Measurements from ENCODE around the gene GALNT1.

The GALNT1 gene

GRCh38 chr18:35619941-35620340 lies 38.4 kb downstream of the GALNT1 start:
- DNase-seq, result no peak

DNA sequence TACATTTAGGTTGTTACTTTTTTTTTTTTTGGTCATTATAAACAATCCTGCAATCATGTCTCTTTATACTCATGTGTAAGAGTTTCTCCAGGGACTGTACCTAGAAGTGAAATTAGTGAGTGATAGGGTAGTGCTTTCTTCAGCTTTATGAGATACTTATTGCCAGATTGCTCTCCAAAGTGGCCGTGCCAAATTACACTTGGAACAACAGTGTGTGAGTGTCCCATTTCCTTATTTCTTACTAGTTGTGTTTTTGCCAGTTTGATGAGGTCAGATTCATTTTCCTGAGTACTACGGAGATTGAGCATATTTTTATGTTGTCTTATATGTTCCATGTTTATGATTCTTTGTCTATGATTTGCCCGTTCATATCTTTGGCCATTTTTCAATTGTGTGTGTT lies 39.2 kb downstream of the GALNT1 start:
- DNase-seq, result no peak

DNA sequence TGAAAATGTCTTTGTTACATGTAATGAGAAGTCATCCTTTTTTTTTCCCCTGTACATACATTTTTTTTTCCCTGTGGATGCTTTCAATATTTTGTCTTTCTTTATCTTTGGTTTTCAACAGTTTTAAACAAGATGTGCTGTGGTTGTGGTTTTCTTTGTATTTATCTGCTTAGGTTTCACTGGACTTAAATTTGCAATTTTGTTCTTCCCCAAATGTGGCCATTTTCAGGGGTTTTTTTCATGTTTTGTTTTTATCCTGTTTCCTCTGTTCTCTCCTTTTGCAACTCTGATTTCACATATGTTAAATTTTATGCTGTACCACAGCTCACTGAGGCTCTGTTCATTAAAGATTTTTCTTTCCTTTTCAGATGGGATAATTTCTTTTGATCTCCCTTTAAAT lies 41.7 kb downstream of the GALNT1 start:
- no peak for DNase-seq

DNA sequence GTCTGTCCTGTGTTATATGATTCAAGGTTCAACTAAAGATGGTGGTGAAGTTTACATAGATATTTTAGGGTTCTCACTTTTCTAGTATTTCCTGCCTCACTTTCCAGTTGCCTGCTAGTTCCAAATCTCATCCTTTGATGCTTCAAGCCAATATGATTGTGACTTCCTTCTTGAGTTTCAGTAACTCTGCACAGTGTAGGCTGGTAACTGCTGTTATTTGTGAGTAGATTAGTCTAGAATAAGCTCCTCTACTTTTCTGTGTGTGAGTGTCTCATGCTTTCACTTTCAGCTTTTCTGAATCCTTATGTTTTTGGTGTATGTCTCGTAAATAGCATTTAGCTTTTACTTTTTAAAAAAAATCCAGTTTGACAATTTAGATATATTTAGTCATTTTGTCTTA lies 42.6 kb downstream of the GALNT1 start:
- no peak for DNase-seq

DNA sequence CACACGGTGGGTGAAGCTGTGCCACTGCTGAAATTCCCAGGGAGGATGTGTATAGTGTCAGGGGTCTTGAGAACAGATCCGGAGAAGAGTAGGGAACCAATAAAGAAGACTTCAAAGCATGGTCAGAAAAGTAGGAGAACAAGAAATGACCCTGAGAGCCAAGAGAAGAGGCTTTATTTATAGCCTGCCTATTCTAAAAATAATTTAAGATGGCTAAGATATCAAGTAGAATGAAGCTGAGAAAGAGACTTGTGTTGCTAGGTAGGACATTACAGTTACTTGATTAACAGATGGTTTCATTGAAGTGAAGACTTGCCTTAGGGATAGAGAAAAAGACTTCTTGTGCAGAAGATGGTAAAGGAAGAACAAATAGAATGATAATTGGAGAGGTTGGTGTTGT lies 43.7 kb downstream of the GALNT1 start:
- no peak for DNase-seq

DNA sequence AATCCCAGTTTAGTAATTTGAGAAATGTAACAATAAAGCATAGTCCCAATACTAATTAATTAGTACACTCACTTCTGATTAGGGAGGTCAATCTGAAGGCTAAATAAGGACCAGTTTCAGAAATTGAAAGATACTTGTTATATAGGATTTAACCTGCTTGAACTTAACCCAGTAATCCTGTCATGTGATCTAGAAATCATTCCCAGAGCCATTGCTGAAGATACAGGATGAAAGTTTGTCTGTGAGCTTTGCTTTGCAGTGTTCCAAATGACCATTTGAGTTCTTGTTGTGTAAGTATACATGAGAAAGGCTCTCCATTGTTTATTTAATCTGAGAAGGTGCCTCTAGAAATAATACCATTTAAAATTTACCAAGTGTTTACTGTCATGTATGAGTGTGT lies 52.2 kb downstream of the GALNT1 start:
- DNase-seq, result no peak

GRCh38 chr18:35634323-35634722 lies 52.8 kb downstream of the GALNT1 start:
- no peak for DNase-seq

GRCh38 chr18:35635170-35635569 lies 53.6 kb downstream of the GALNT1 start:
- no peak for DNase-seq

DNA sequence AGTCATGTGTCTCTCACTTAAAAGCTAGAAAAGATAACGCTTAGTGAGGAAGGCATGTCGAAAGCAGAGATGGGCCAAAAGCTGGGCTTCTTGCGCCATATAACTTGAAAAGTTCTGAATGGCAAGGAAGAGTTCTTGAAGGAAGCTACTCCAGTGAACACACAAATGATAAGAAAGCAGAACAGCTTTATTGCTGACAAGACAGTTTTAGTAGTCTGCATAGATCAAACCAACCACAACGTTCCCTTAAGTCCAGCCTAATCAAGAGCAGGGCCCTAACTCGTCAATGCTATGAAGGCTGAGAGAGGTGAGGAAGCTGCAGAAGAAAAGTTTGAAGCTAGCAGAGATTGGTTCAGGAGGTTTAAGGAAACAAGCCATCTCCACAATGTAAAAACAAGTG lies 55.7 kb downstream of the GALNT1 start:
- no peak for DNase-seq

- DNase-seq, result no peak
Measured at GRCh38 chr18:35639296-35639695, 57.8 kb downstream of the GALNT1 start.

GRCh38 chr18:35641467-35641866 lies 59.9 kb downstream of the GALNT1 start:
- DNase-seq, result no peak

DNA sequence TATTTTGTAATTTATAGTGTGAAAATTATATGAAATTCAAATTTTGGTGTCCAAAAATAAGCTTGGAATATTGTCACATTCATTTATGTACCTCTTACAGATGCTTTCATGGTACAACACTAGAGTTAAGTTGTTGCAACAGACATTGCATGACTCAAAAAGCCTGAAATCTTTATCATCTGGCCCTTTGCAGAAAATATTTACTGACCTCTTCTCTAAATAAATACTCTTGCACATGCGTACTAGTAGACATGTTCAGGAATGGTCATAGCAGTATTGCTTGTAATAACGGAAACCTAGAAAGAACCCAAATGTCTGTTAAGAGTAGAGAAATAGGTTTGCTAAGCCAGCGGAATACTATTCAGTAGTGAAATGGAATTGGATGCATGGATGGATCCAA lies 60.4 kb downstream of the GALNT1 start:
- DNase-seq, result no peak

DNA sequence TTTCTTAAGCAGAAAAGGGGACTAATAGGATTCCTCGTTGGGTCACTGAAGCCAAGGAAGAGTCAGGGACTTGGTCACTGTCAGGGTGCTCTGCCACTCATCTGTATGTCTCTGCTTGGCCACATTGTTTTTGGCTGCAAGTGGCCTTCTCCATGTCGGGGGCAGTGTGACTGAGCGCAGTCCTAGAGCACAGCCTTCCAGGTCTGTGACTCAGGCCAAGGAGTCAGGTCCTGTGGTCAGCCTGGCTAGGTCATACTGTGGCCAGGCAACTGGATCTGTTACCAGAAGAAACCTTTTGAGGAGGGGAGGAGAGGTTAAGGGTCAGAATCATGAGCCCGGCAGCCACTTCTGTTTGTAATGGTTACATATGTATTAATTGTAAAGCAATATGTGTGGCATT lies 61.3 kb downstream of the GALNT1 start:
- no peak for DNase-seq

GRCh38 chr18:35646449-35646848 lies 64.9 kb downstream of the GALNT1 start:
- no peak for DNase-seq

DNA sequence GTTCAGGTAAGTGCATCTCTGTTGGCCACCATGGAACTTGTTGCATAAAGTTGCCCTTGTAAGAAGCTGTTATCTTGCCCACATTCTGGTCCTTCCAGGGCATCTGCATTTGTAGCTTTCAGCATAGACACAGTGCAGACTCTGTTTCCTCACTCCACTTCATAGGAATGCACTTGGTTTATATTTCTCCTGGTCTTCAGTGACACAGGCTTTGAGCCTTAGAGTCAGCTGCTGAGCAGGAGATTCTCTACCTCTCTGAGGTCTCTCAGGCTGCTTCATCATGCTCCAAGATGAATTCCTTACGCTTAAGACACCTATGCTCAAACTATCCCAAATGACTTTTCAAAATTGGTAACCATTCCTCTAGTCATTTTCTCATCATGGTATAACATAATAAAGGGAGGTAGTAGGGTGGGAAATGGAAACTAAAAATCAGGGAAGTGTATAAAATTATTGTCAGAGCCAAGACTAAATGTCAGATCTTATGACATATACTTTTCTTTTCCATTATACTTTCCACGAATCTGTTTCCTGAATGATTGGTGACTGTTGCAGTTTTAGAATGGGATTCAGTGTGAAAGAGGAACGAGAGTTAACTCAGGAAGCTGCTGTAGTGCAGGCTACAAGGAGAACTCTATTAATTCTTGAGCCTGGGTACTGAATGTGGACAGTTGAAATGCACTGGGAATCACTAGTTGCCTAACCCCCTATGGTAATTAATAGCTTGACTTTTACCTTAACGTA lies 72.0 kb downstream of the GALNT1 start:
- no peak for DNase-seq

DNA sequence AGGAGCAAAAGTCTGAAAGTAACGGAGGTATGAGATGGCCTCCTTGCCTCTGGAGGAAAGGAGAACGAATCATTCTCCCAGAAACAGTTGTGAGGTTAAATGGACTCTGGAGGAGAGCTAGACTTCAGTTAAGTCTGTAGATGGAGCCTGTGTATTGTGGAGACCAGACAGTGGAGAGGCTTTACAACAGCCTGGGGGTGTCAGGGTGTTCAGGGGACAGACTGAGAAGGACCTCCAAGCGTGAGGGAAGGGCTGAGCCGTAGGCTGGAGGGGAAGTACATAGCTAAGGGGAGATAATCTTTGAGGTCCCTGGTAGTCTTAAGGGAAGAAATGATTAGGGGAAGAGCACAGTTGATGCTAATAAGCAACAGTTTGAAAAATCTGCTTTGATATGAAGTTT lies 76.6 kb downstream of the GALNT1 start:
- DNase-seq, result no peak

GRCh38 chr18:35661483-35662146 lies 80.1 kb downstream of the GALNT1 start:
- DNase-seq, result peak; percentile 36

DNA sequence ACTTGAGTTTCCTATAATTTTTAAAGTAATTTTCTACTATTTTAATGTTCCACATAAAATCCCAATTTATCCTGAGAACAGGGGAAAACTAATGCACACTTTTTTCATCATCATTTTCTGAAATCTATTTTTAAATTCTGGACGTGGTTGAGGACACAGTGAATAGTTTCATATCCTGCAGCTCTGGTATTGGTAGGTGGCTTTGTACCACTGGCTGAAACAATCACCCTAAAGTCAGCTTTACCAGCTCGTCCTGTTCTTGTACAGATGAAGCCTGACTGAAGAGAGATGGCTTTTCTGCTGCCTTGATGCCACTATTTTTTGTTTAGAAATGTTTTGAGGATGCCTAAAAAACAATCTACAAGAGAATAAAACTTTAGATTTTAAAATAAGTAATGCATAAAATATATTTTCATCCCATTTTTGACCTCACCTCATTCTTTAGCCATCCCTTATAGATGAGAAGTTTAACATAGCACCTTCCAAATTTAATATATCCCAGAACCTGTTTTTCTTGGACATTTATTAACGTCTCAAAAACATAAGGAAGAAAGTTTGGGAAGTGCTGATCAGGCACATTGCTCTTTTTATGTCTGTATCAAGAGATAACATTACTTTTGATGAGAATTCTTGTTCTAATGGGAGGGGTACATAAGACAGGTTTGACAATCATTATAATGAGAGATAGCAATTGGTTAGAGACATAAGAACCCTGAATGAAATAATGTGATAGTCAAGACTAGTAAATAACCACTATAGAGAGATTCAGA lies 80.9 kb downstream of the GALNT1 start:
- DNase-seq, result no peak

GRCh38 chr18:35671966-35672603 lies 90.5 kb downstream of the GALNT1 start:
- no peak for DNase-seq

- DNase-seq, result no peak
Measured at GRCh38 chr18:35672897-35673296, 91.4 kb downstream of the GALNT1 start.

DNA sequence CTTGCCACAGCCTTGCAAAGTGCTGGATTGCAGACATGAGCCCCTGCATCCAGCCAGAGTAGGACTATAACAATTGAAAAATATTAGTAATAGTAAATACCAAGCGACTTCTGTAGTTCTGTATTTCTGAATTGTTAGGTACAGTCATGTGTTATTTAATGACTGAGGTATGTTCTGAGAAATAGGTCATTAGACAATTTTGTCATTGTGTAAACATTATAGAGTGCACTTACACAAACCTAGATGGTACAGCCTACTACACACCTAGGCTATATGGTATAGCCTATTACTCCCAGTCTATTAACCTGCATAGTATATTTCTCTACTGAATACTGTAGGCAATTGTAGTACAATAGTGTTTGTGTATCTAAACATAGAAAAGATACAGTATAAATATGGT lies 92.1 kb downstream of the GALNT1 start:
- DNase-seq, result no peak

DNA sequence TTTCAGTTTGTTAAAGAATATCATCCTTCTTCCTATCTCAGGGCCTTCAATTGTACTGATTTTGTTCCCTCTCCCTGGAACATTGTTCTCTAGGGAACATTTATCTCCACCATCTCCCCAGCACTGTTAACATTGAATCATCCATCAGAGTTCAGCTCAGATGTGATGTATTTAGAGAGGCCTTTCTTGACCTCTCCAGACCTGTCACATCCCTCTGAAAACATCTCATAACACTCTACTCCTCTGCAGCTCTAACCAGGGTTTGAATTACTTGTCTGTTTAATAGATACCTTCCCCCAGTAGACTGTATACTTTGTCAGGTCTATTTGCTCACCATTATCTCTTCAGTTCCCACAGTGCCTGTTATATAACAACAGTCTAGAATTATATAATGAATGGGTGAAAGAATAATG lies 98.6 kb downstream of the GALNT1 start:
- peak; percentile 82 for DNase-seq

DNA sequence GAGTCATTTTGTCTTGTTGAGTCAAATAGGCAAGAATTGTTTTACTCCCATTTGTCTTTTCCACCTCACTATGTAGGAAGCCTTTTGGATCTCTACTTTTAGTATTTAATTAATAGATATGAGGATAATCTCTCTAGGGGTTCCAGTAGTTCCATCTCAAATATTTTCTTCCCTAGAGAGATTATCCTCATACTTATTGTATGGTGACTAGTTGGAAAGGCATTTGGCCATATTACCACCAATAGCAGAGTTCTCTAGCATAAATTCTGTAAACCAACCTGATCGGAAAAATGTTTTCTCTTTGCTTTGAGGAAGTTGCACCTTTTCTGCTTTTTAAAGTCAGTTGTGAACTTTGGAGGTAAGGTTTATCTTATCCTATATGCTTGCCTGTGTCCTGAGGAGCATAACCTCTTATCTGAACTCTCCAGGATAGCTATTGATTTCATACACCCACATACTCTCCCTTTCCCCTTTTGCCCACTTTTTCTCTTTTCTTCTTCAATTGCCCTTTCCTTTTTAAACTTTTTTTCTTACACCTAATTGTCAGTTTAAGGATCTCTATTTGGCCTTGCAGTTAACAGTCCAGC lies 100.8 kb downstream of the GALNT1 start:
- DNase-seq, result no peak

Data from NCI-H1417 treated with DMSO at 0.1 percent for 48 hours (cell line).